ENCODE data around the gene P2RY14. TPM values are rescaled to one million over a fixed set of nuclear protein-coding genes. Genes with fewer than 3 reads are reported as not detected.

Gene P2RY14
- total and polyA plus RNA-seq, 10 of the 15 experiments (the other 5 are each of a cell fraction or from before 2014, with no cell fraction given) = 0.06 to 0.37 (median 0.28) TPM; not detected in 7

DNA sequence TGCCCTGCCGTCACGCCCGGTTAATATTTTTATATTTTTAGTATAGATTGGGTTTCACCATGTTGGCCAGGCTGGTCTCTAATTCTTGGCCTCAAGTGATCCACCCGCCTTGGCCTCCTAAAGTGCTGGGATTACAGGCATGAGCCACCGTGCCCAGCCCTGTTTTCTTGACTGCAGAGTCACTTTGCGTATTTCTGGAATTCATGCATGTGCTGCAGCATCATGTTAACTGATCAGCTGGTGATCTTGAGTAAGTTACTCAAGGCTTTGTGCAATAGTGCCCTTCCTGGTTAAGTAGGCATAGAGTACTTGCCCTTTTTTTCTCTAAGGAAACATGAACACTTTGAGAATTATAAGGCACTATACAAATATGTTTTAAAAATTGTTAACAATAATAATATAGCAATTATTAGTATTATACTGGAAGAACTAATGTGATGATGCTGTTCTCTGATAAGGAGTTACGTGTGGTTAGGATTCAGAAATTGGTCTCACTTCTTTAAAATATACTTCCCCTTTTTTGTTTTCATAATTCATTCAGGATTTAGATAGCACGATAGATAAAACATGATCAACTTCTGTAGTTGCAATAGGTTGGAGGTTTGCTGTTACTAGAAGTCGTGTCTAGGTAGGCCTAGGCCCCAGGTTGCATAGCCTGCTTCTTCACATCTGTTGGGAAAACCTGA is 108.9 kb downstream of the P2RY14 start (continued):
- TF ChIP-seq SPI1 (IDR thresholded peaks at IDR 0.05; ENCODE audit: borderline replicate concordance, insufficient read depth, low read depth, low read length) (peak; percentile 79), EED (IDR thresholded peaks at IDR 0.05; ENCODE audit: low read depth) (no peak), RUNX3 (IDR thresholded peaks at IDR 0.05; ENCODE audit: low read length) (no peak), ZNF24 (IDR thresholded peaks at IDR 0.05) (no peak), ZSCAN29 (IDR thresholded peaks at IDR 0.05) (no peak), MEF2B (IDR thresholded peaks at IDR 0.05; ENCODE audit: partially characterized antibody, poor library complexity, severe bottlenecking) (no peak), SIX5 (IDR thresholded peaks at IDR 0.05; ENCODE audit: low read depth, low read length, severe bottlenecking) (no peak), DPF2 (IDR thresholded peaks at IDR 0.05) (peak; percentile 42; the same call in 1 of the 2 replicates), RAD51 (IDR thresholded peaks at IDR 0.05) (no peak), RELA (IDR thresholded peaks at IDR 0.05; ENCODE audit: borderline replicate concordance, partially characterized antibody) (no peak), KAT2A (conservative IDR thresholded peaks at IDR 0.05; ENCODE audit: control insufficient read depth, low read depth, low read length) (no peak), GATAD2B (conservative IDR thresholded peaks at IDR 0.05; ENCODE audit: low read depth) (no peak), EZH2 (IDR thresholded peaks at IDR 0.05; ENCODE audit: borderline replicate concordance, control insufficient read depth, low read depth, low read length) (no peak), CBX5 (IDR thresholded peaks at IDR 0.05; ENCODE audit: low read depth) (no peak)
- TF ChIP-seq, protein P1, sequence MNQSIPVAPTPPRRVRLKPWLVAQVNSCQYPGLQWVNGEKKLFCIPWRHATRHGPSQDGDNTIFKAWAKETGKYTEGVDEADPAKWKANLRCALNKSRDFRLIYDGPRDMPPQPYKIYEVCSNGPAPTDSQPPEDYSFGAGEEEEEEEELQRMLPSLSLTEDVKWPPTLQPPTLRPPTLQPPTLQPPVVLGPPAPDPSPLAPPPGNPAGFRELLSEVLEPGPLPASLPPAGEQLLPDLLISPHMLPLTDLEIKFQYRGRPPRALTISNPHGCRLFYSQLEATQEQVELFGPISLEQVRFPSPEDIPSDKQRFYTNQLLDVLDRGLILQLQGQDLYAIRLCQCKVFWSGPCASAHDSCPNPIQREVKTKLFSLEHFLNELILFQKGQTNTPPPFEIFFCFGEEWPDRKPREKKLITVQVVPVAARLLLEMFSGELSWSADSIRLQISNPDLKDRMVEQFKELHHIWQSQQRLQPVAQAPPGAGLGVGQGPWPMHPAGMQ (IDR thresholded peaks at IDR 0.05; ENCODE audit: borderline replicate concordance) = no peak
- TF ChIP-seq, protein P2, sequence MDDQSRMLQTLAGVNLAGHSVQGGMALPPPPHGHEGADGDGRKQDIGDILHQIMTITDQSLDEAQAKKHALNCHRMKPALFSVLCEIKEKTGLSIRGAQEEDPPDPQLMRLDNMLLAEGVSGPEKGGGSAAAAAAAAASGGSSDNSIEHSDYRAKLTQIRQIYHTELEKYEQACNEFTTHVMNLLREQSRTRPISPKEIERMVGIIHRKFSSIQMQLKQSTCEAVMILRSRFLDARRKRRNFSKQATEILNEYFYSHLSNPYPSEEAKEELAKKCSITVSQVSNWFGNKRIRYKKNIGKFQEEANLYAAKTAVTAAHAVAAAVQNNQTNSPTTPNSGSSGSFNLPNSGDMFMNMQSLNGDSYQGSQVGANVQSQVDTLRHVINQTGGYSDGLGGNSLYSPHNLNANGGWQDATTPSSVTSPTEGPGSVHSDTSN (IDR thresholded peaks at IDR 0.05; ENCODE audit: insufficient replicate concordance, low read depth, low read length) = no peak
- TF ChIP-seq, protein P3, sequence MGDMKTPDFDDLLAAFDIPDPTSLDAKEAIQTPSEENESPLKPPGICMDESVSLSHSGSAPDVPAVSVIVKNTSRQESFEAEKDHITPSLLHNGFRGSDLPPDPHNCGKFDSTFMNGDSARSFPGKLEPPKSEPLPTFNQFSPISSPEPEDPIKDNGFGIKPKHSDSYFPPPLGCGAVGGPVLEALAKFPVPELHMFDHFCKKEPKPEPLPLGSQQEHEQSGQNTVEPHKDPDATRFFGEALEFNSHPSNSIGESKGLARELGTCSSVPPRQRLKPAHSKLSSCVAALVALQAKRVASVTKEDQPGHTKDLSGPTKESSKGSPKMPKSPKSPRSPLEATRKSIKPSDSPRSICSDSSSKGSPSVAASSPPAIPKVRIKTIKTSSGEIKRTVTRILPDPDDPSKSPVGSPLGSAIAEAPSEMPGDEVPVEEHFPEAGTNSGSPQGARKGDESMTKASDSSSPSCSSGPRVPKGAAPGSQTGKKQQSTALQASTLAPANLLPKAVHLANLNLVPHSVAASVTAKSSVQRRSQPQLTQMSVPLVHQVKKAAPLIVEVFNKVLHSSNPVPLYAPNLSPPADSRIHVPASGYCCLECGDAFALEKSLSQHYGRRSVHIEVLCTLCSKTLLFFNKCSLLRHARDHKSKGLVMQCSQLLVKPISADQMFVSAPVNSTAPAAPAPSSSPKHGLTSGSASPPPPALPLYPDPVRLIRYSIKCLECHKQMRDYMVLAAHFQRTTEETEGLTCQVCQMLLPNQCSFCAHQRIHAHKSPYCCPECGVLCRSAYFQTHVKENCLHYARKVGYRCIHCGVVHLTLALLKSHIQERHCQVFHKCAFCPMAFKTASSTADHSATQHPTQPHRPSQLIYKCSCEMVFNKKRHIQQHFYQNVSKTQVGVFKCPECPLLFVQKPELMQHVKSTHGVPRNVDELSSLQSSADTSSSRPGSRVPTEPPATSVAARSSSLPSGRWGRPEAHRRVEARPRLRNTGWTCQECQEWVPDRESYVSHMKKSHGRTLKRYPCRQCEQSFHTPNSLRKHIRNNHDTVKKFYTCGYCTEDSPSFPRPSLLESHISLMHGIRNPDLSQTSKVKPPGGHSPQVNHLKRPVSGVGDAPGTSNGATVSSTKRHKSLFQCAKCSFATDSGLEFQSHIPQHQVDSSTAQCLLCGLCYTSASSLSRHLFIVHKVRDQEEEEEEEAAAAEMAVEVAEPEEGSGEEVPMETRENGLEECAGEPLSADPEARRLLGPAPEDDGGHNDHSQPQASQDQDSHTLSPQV (IDR thresholded peaks at IDR 0.05) = no peak
- TF ChIP-seq, protein P4, sequence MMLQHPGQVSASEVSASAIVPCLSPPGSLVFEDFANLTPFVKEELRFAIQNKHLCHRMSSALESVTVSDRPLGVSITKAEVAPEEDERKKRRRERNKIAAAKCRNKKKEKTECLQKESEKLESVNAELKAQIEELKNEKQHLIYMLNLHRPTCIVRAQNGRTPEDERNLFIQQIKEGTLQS (IDR thresholded peaks at IDR 0.05; ENCODE audit: borderline replicate concordance, extremely low read depth, low read depth, low read length) = no peak
- TF ChIP-seq, protein P5, sequence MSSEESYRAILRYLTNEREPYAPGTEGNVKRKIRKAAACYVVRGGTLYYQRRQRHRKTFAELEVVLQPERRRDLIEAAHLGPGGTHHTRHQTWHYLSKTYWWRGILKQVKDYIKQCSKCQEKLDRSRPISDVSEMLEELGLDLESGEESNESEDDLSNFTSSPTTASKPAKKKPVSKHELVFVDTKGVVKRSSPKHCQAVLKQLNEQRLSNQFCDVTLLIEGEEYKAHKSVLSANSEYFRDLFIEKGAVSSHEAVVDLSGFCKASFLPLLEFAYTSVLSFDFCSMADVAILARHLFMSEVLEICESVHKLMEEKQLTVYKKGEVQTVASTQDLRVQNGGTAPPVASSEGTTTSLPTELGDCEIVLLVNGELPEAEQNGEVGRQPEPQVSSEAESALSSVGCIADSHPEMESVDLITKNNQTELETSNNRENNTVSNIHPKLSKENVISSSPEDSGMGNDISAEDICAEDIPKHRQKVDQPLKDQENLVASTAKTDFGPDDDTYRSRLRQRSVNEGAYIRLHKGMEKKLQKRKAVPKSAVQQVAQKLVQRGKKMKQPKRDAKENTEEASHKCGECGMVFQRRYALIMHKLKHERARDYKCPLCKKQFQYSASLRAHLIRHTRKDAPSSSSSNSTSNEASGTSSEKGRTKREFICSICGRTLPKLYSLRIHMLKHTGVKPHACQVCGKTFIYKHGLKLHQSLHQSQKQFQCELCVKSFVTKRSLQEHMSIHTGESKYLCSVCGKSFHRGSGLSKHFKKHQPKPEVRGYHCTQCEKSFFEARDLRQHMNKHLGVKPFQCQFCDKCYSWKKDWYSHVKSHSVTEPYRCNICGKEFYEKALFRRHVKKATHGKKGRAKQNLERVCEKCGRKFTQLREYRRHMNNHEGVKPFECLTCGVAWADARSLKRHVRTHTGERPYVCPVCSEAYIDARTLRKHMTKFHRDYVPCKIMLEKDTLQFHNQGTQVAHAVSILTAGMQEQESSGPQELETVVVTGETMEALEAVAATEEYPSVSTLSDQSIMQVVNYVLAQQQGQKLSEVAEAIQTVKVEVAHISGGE (CRISPR knock-in tag; IDR thresholded peaks at IDR 0.05) = no peak

All from GM12878 (cell line).